ENCODE measurements around the gene PDE10A.

GRCh38 chr6:165594584-165595333, 68.3 kb downstream of the PDE10A start:
- TF ChIP-seq EP300 (IDR thresholded peaks at IDR 0.05) (no peak), CTCF (IDR thresholded peaks at IDR 0.05) (no peak), POLR2AphosphoS5 (IDR thresholded peaks at IDR 0.05) (no peak), POLR2A (IDR thresholded peaks at IDR 0.05) (no peak)
